ENCODE results near the gene DOCK1. TPM values are rescaled to one million over a fixed set of nuclear protein-coding genes. Genes with fewer than 3 reads are reported as not detected.
A peak's percentile ranks its signal among the peaks of the same experiment; 100 is the strongest.

DOCK1 gene
- total RNA-seq = 53.1 to 57.8 TPM (median 57.1 TPM) in 3 replicates
- long read RNA-seq, full-length matches to known transcripts = 33 of 74 reads
- long read RNA-seq, partial matches to known transcripts = 25 of 74 reads
- long read RNA-seq, other reads (novel, unspliced or antisense) = 16 of 74 reads

DNA sequence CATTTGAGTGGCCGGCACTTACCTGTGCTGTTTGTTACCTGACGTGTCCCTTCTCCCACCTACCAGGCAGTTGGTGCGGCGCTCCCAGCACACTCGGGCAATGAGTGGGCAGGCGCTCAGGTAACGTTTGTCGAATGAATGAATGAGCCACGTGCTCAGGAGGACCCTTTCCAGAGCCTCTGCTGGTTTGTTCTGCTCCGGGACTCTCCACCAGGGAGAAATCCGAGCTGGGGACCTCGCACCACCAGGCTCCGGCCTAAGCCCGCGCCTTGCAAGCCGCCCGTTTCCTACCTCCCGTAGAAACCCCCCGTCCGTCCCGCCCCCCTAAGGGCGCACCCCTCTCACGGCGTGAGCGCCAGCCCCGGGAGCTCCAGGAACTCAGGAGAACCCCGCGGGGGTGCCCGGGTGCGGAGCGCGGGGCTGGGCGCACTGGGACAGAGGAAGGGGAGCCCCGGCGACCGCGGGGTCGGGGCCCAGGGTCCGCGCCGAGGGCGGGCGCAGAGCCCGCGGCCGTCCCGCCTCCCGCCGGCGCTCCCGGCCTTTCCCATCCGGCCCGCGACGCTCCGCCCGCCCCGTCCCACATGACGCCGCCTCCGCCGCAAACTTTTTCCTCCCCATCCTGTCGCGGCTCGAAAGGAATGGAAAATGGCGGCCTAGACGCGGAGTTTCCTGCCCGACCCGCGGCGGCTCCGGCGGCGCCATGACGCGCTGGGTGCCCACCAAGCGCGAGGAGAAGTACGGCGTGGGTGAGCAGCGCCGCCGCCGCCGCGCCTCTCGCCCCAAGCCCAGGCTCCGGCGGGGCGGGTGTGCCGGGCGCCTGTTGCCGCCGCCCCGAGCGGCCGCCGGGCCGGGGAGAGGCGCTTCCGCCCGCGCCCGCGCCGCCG lies at the start of gene DOCK1:
Gene DOCK1, plus strand, starts transcription at position 611 of the 884 bp plus-strand sequence. Its CDS starts 90 bp downstream, at position 701.
- no peaks in the 10 kb centered on the region for H3K9me3 Mint-ChIP-seq (ENCODE audit: low read depth)
- TF ChIP-seq CTCF (IDR thresholded peaks at IDR 0.05) = peak; percentile 25
- peaks cover 27% of the 10 kb centered on the region for H3K4me1 Mint-ChIP-seq (ENCODE audit: low read depth)
- H3K4me3 Mint-ChIP-seq (ENCODE audit: unreplicated experiment) = peak within 1 kb of the TSS; percentile 90
- peak within 1 kb of the TSS; percentile 93 for H3K27ac Mint-ChIP-seq (ENCODE audit: unreplicated experiment)
- no peaks in the 10 kb centered on the region for H3K36me3 Mint-ChIP-seq (ENCODE audit: low read depth)
- DNase-seq (ENCODE audit: low spot score) = peak; percentile 86
- no peaks in the 10 kb centered on the region for H3K27me3 Mint-ChIP-seq (ENCODE audit: low read depth)

DNA sequence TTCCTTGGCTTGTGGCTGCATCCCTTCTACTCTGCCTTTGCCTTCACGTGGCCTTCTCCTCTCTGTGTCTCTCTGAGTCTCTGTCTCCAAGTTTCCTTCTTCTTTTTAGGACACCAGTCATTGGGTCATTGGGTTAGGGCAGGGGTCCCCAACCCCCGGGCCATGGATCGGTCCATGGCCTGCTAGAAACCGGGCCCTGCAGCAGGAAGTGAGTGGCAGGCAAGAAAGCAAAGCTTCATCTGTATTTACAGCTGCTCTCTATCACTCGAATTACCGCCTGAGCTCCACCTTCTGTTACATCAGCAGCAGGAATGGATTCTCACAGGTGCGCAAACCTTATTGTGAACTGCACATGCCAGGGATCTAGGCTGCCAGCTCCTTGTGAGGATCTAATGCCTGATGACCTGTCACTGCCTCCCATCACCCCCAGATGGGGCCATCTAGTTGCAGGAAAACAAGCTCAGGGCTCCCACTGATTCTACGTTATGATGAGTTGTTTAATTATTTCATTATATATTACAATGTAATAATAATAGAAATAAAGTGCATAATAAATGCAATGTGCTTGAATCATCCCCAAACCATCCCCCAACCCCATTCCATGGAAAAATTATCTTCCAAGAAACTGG lies 47.9 kb upstream of the DOCK1 start:
- Mint-ChIP-seq H3K9me3 (ENCODE audit: low read depth) (peaks cover 3% of the 10 kb centered on the region), H3K4me1 (ENCODE audit: low read depth) (no peaks in the 10 kb centered on the region), H3K4me3 (ENCODE audit: unreplicated experiment) (no peak overlapping the region), H3K36me3 (ENCODE audit: low read depth) (no peaks in the 10 kb centered on the region), H3K27me3 (ENCODE audit: low read depth) (peaks cover 14% of the 10 kb centered on the region), H3K27ac (ENCODE audit: unreplicated experiment) (no peak overlapping the region)
- no peak for TF ChIP-seq CTCF (IDR thresholded peaks at IDR 0.05)
- DNase-seq (ENCODE audit: low spot score) = no peak

GRCh38 chr10:126867567-126868365 lies 37.5 kb upstream of the DOCK1 start:
- H3K9me3 Mint-ChIP-seq (ENCODE audit: low read depth) = no peaks in the 10 kb centered on the region
- TF ChIP-seq CTCF (IDR thresholded peaks at IDR 0.05) = no peak
- no peak overlapping the region for H3K4me3 Mint-ChIP-seq (ENCODE audit: unreplicated experiment)
- peaks cover 18% of the 10 kb centered on the region for H3K4me1 Mint-ChIP-seq (ENCODE audit: low read depth)
- no peak for DNase-seq (ENCODE audit: low spot score)
- no peaks in the 10 kb centered on the region for H3K36me3 Mint-ChIP-seq (ENCODE audit: low read depth)
- H3K27me3 Mint-ChIP-seq (ENCODE audit: low read depth) = no peaks in the 10 kb centered on the region
- peak overlapping the region; percentile 55 for H3K27ac Mint-ChIP-seq (ENCODE audit: unreplicated experiment)

- Mint-ChIP-seq H3K27me3 (ENCODE audit: low read depth) (no peaks in the 10 kb centered on the region), H3K9me3 (ENCODE audit: low read depth) (no peaks in the 10 kb centered on the region), H3K27ac (ENCODE audit: unreplicated experiment) (peak overlapping the region; percentile 25), H3K36me3 (ENCODE audit: low read depth) (no peaks in the 10 kb centered on the region), H3K4me3 (ENCODE audit: unreplicated experiment) (no peak overlapping the region), H3K4me1 (ENCODE audit: low read depth) (peaks cover 21% of the 10 kb centered on the region)
- no peak for DNase-seq (ENCODE audit: low spot score)
- TF ChIP-seq CTCF (IDR thresholded peaks at IDR 0.05) = no peak
Observed at GRCh38 chr10:126868371-126868770, 36.9 kb upstream of the DOCK1 start.

GRCh38 chr10:126872135-126872534 lies 33.1 kb upstream of the DOCK1 start:
- H3K9me3 Mint-ChIP-seq (ENCODE audit: low read depth) = no peaks in the 10 kb centered on the region
- peaks cover 15% of the 10 kb centered on the region for H3K27me3 Mint-ChIP-seq (ENCODE audit: low read depth)
- TF ChIP-seq CTCF (IDR thresholded peaks at IDR 0.05) = no peak
- H3K27ac Mint-ChIP-seq (ENCODE audit: unreplicated experiment) = no peak overlapping the region
- no peak overlapping the region for H3K4me3 Mint-ChIP-seq (ENCODE audit: unreplicated experiment)
- H3K4me1 Mint-ChIP-seq (ENCODE audit: low read depth) = peaks cover 16% of the 10 kb centered on the region
- H3K36me3 Mint-ChIP-seq (ENCODE audit: low read depth) = no peaks in the 10 kb centered on the region
- DNase-seq (ENCODE audit: low spot score) = no peak
